Measurements from ENCODE around the gene HSD17B4. TPM values are rescaled to one million over a fixed set of nuclear protein-coding genes. Genes with fewer than 3 reads are reported as not detected.
A peak's percentile ranks its signal among the peaks of the same experiment; 100 is the strongest.

The HSD17B4 gene
- polyA plus RNA-seq, 1 experiment = 150 TPM

- TF ChIP-seq, protein P1, sequence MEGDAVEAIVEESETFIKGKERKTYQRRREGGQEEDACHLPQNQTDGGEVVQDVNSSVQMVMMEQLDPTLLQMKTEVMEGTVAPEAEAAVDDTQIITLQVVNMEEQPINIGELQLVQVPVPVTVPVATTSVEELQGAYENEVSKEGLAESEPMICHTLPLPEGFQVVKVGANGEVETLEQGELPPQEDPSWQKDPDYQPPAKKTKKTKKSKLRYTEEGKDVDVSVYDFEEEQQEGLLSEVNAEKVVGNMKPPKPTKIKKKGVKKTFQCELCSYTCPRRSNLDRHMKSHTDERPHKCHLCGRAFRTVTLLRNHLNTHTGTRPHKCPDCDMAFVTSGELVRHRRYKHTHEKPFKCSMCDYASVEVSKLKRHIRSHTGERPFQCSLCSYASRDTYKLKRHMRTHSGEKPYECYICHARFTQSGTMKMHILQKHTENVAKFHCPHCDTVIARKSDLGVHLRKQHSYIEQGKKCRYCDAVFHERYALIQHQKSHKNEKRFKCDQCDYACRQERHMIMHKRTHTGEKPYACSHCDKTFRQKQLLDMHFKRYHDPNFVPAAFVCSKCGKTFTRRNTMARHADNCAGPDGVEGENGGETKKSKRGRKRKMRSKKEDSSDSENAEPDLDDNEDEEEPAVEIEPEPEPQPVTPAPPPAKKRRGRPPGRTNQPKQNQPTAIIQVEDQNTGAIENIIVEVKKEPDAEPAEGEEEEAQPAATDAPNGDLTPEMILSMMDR (IDR thresholded peaks at IDR 0.05; ENCODE audit: low read depth, low read length) = no peak
- ChIA-PET POLR2A (no interaction called here), CTCF (interaction anchor here (2.5 kb wide), 1 partner anchor 418 kb away, joined by 12 read pairs; the partner anchor contains the start of gene DTWD2)
- Histone ChIP-seq H3K4me3 (ENCODE audit: low read depth, low read length) (no peak overlapping the region), H3K27me3 (ENCODE audit: control insufficient read depth, insufficient read depth, low read length) (no peaks in the 10 kb centered on the region), H3K27ac (ENCODE audit: low read depth, low read length) (no peak overlapping the region), H3K9me3 (ENCODE audit: control insufficient read depth, insufficient read depth, low read length) (no peaks in the 10 kb centered on the region)
- DNase-seq (ENCODE audit: low read depth, low spot score) = no peak
Measured at GRCh38 chr5:119406551-119407110, 45.7 kb upstream of the HSD17B4 start.

- Histone ChIP-seq H3K27ac (ENCODE audit: low read depth, low read length) (no peak overlapping the region), H3K4me3 (ENCODE audit: low read depth, low read length) (no peak overlapping the region), H3K27me3 (ENCODE audit: control insufficient read depth, insufficient read depth, low read length) (no peaks in the 10 kb centered on the region), H3K9me3 (ENCODE audit: control insufficient read depth, insufficient read depth, low read length) (no peaks in the 10 kb centered on the region)
- no peak for DNase-seq (ENCODE audit: low read depth, low spot score)
- TF ChIP-seq, protein P1 (IDR thresholded peaks at IDR 0.05; ENCODE audit: low read depth, low read length) = no peak
- ChIA-PET CTCF (interaction anchor here (1.4 to 7.8 kb wide), 2 partner anchors 8 to 423 kb away, joined by 3 to 228 read pairs; partner anchors contain the start of gene DTWD2), POLR2A (no interaction called here)
Measured at GRCh38 chr5:119409235-119409815, 43.0 kb upstream of the HSD17B4 start.

GRCh38 chr5:119410448-119411159 is 41.7 kb upstream of the HSD17B4 start:
- H3K9me3 ChIP-seq (ENCODE audit: control insufficient read depth, insufficient read depth, low read length) = no peaks in the 10 kb centered on the region
- no peak overlapping the region for H3K4me3 ChIP-seq (ENCODE audit: low read depth, low read length)
- POLR2A ChIA-PET = no interaction called here
- no peak overlapping the region for H3K27ac ChIP-seq (ENCODE audit: low read depth, low read length)
- TF ChIP-seq, protein P1 (IDR thresholded peaks at IDR 0.05; ENCODE audit: low read depth, low read length) = no peak
- no peaks in the 10 kb centered on the region for H3K27me3 ChIP-seq (ENCODE audit: control insufficient read depth, insufficient read depth, low read length)
- CTCF ChIA-PET = interaction anchor here (0.6 to 7.8 kb wide), 27 partner anchors 9 to 455 kb away, joined by 3 to 228 read pairs (median 7); partner anchors contain the start of genes DTWD2, HSD17B4 and TNFAIP8
- DNase-seq (ENCODE audit: low read depth, low spot score) = no peak

DNA sequence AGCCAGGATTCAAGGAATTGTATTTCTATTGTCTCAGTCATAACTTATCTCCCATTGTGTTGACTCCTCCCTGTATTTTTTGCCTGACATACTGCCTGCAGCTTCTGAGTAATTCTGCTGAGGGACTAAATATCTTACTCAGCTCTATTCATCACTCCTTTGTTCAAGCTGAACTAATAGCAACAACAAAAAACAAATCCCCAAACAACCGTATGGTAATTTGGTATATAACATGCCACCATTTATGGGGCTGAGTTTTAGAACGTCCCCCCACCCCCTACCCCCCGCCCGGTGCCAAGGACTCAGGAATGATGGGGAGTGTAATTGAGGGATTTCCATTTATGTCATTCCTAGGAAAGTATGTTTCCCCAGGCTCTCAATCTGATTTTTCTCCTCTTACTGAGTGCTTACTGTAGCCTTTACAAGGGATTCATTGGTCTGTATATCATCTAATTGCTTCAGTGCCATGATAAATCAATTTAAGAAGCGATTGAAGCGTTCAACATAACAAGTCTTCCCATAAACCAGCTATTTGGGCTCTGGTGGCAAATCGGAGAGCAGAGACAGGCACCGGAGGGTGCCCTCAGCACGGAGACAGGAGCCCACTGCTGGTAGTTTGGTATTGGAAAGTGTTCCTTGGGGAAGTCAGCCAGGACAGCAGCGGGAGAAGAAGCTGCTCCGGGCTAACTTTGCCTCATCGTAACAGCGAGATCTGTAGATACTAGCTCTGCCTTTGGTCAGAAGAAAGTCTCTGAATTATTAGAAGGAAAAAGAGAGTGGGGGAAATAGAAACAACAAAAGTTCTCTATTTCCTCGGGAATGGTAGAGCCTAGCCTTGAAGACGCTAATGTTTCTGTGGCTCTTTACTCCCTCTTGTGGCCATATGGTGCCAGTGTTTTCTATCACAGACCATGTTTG is 40.7 kb upstream of the HSD17B4 start:
- TF ChIP-seq, protein P1 (IDR thresholded peaks at IDR 0.05; ENCODE audit: low read depth, low read length) = peak; percentile 94
- H3K4me3 ChIP-seq (ENCODE audit: low read depth, low read length) = peak overlapping the region; percentile 60
- POLR2A ChIA-PET = interaction anchor here (0.6 to 1.2 kb wide), 3 partner anchors 76 to 424 kb away, joined by 4 to 10 read pairs (median 4); no protein-coding TSS in a partner anchor
- peak overlapping the region; percentile 71 for H3K27ac ChIP-seq (ENCODE audit: low read depth, low read length)
- no peaks in the 10 kb centered on the region for H3K9me3 ChIP-seq (ENCODE audit: control insufficient read depth, insufficient read depth, low read length)
- CTCF ChIA-PET = interaction anchor here (0.6 to 7.8 kb wide), 104 partner anchors 10 to 573 kb away, joined by 3 to 228 read pairs (median 5); partner anchors contain the start of genes DTWD2, HSD17B4 and TNFAIP8
- no peaks in the 10 kb centered on the region for H3K27me3 ChIP-seq (ENCODE audit: control insufficient read depth, insufficient read depth, low read length)
- DNase-seq (ENCODE audit: low read depth, low spot score) = peak; percentile 52

Measured in AG04450 (cell line).